ENCODE measurements around the gene SCN1B.
"Not testable (repeated sequence)": the region's sequence is repeated elsewhere in the genome, so short reads cannot be mapped to it uniquely, and the experiment has no call there.

The SCN1B gene

GRCh38 chr19:34997071-34997617 lies 33.1 kb upstream of the SCN1B start:
- H3K9me3 Mint-ChIP-seq: no peaks in the 10 kb centered on the region
- H3K4me1 Mint-ChIP-seq (ENCODE audit: low read depth): peaks cover 34% of the 10 kb centered on the region
- H3K27me3 Mint-ChIP-seq (ENCODE audit: low read depth): no peaks in the 10 kb centered on the region
- peak overlapping the region; percentile 76 for H3K4me3 Mint-ChIP-seq
- DNase-seq (ENCODE audit: low spot score): no peak
- H3K36me3 Mint-ChIP-seq (ENCODE audit: low read depth): peaks cover 5% of the 10 kb centered on the region
- peak overlapping the region; percentile 97 for H3K27ac Mint-ChIP-seq

- peak overlapping the region; percentile 97 for H3K27ac Mint-ChIP-seq
- H3K4me3 Mint-ChIP-seq: peak overlapping the region; percentile 76
- not testable (repeated sequence) for H3K9me3 Mint-ChIP-seq; H3K27me3 Mint-ChIP-seq (ENCODE audit: low read depth); DNase-seq (ENCODE audit: low spot score)
- peaks cover 11% of the 10 kb centered on the region for H3K36me3 Mint-ChIP-seq (ENCODE audit: low read depth)
- H3K4me1 Mint-ChIP-seq (ENCODE audit: low read depth): peaks cover 42% of the 10 kb centered on the region
These were observed 32.0 kb upstream of the SCN1B start for GRCh38 chr19:34998224-34998623.

GRCh38 chr19:34998777-34999497 lies 31.3 kb upstream of the SCN1B start:
- Mint-ChIP-seq H3K27ac (peak overlapping the region; percentile 84), H3K27me3 (ENCODE audit: low read depth) (no peaks in the 10 kb centered on the region), H3K4me1 (ENCODE audit: low read depth) (peaks cover 49% of the 10 kb centered on the region), H3K4me3 (peak overlapping the region; percentile 85), H3K9me3 (no peaks in the 10 kb centered on the region), H3K36me3 (ENCODE audit: low read depth) (peaks cover 12% of the 10 kb centered on the region)
- no peak for DNase-seq (ENCODE audit: low spot score)

- Mint-ChIP-seq H3K36me3 (ENCODE audit: low read depth) (peaks cover 12% of the 10 kb centered on the region), H3K9me3 (no peaks in the 10 kb centered on the region), H3K4me1 (ENCODE audit: low read depth) (peaks cover 51% of the 10 kb centered on the region), H3K27ac (peak within 1 kb of the TSS; percentile 99), H3K4me3 (peak within 1 kb of the TSS; percentile 99), H3K27me3 (ENCODE audit: low read depth) (no peaks in the 10 kb centered on the region)
- peak; percentile 79 for DNase-seq (ENCODE audit: low spot score)
These were observed 30.6 kb upstream of the SCN1B start, which contains the start of gene GRAMD1A for GRCh38 chr19:34999498-35000337. Gene GRAMD1A, plus strand, starts transcription at chr19:35000323. Its CDS starts 156 bp downstream, at chr19:35000479.

- Mint-ChIP-seq H3K27me3 (ENCODE audit: low read depth) (no peaks in the 10 kb centered on the region), H3K4me3 (no peak overlapping the region), H3K9me3 (no peaks in the 10 kb centered on the region), H3K27ac (no peak overlapping the region), H3K4me1 (ENCODE audit: low read depth) (peaks cover 51% of the 10 kb centered on the region), H3K36me3 (ENCODE audit: low read depth) (peaks cover 12% of the 10 kb centered on the region)
- DNase-seq (ENCODE audit: low spot score): no peak
These were observed 30.0 kb upstream of the SCN1B start for GRCh38 chr19:35000338-35000646.

- Mint-ChIP-seq H3K4me3 (peak overlapping the region; percentile 99), H3K36me3 (ENCODE audit: low read depth) (peaks cover 14% of the 10 kb centered on the region), H3K9me3 (no peaks in the 10 kb centered on the region)
These were observed 29.4 kb upstream of the SCN1B start for GRCh38 chr19:35000647-35001501.

GRCh38 chr19:35002037-35002535 lies 28.2 kb upstream of the SCN1B start:
- no peaks in the 10 kb centered on the region for H3K27me3 Mint-ChIP-seq (ENCODE audit: low read depth)

More at GRCh38 chr19:35000647-35001501, 29.4 kb upstream of the SCN1B start:
- H3K27me3 Mint-ChIP-seq (ENCODE audit: low read depth): no peaks in the 10 kb centered on the region
- peak; percentile 59 for DNase-seq (ENCODE audit: low spot score)
- H3K4me1 Mint-ChIP-seq (ENCODE audit: low read depth): peaks cover 51% of the 10 kb centered on the region
- peak overlapping the region; percentile 99 for H3K27ac Mint-ChIP-seq

GRCh38 chr19:35004517-35005255 lies 25.6 kb upstream of the SCN1B start:
- peaks cover 35% of the 10 kb centered on the region for H3K4me1 Mint-ChIP-seq (ENCODE audit: low read depth)
- H3K36me3 Mint-ChIP-seq (ENCODE audit: low read depth): peaks cover 25% of the 10 kb centered on the region
- no peaks in the 10 kb centered on the region for H3K9me3 Mint-ChIP-seq
- DNase-seq (ENCODE audit: low spot score): no peak
- peak overlapping the region; percentile 52 for H3K27ac Mint-ChIP-seq
- no peaks in the 10 kb centered on the region for H3K27me3 Mint-ChIP-seq (ENCODE audit: low read depth)
- H3K4me3 Mint-ChIP-seq: no peak overlapping the region

More at GRCh38 chr19:35002037-35002535, 28.2 kb upstream of the SCN1B start:
- peak overlapping the region; percentile 99 for H3K27ac Mint-ChIP-seq
- peaks cover 51% of the 10 kb centered on the region for H3K4me1 Mint-ChIP-seq (ENCODE audit: low read depth)
- DNase-seq (ENCODE audit: low spot score): no peak
- peaks cover 20% of the 10 kb centered on the region for H3K36me3 Mint-ChIP-seq (ENCODE audit: low read depth)
- H3K9me3 Mint-ChIP-seq: no peaks in the 10 kb centered on the region
- peak overlapping the region; percentile 99 for H3K4me3 Mint-ChIP-seq

GRCh38 chr19:35005256-35005977 lies 24.9 kb upstream of the SCN1B start:
- Mint-ChIP-seq H3K4me1 (ENCODE audit: low read depth) (peaks cover 34% of the 10 kb centered on the region), H3K27me3 (ENCODE audit: low read depth) (no peaks in the 10 kb centered on the region), H3K27ac (no peak overlapping the region), H3K4me3 (no peak overlapping the region), H3K36me3 (ENCODE audit: low read depth) (peaks cover 27% of the 10 kb centered on the region), H3K9me3 (no peaks in the 10 kb centered on the region)
- no peak for DNase-seq (ENCODE audit: low spot score)

- DNase-seq (ENCODE audit: low spot score); H3K27ac Mint-ChIP-seq; H3K4me3 Mint-ChIP-seq; H3K9me3 Mint-ChIP-seq; H3K27me3 Mint-ChIP-seq (ENCODE audit: low read depth): not testable (repeated sequence)
- H3K36me3 Mint-ChIP-seq (ENCODE audit: low read depth): peaks cover 31% of the 10 kb centered on the region
- peaks cover 32% of the 10 kb centered on the region for H3K4me1 Mint-ChIP-seq (ENCODE audit: low read depth)
These were observed 24.3 kb upstream of the SCN1B start for GRCh38 chr19:35006007-35006341.

- Mint-ChIP-seq H3K27me3 (ENCODE audit: low read depth) (no peaks in the 10 kb centered on the region), H3K36me3 (ENCODE audit: low read depth) (peaks cover 31% of the 10 kb centered on the region), H3K27ac (no peak overlapping the region), H3K9me3 (no peaks in the 10 kb centered on the region), H3K4me3 (no peak overlapping the region), H3K4me1 (ENCODE audit: low read depth) (peaks cover 31% of the 10 kb centered on the region)
- no peak for DNase-seq (ENCODE audit: low spot score)
These were observed 23.8 kb upstream of the SCN1B start for GRCh38 chr19:35006342-35006998.

- H3K9me3 Mint-ChIP-seq: no peaks in the 10 kb centered on the region
- DNase-seq (ENCODE audit: low spot score): no peak
- no peak overlapping the region for H3K27ac Mint-ChIP-seq
- H3K4me3 Mint-ChIP-seq: no peak overlapping the region
- H3K27me3 Mint-ChIP-seq (ENCODE audit: low read depth): no peaks in the 10 kb centered on the region
- H3K4me1 Mint-ChIP-seq (ENCODE audit: low read depth): peaks cover 27% of the 10 kb centered on the region
- H3K36me3 Mint-ChIP-seq (ENCODE audit: low read depth): peaks cover 31% of the 10 kb centered on the region
These were observed 23.3 kb upstream of the SCN1B start for GRCh38 chr19:35006999-35007365.

Measured in T-helper 2 cell treated with Interferon-gamma antibody and Interleukin-4, amounts not matched to agents 5 μg/mL and 100 μg/mL, for 36 hours (primary cell).